IPS-NIHi7 (cell line): ENCODE measurements around the gene GIPR.
"Not testable (repeated sequence)": the region's sequence is repeated elsewhere in the genome, so short reads cannot be mapped to it uniquely, and the experiment has no call there.

Experiments used
- DNase-seq: peaks from one replicate; pipeline ENCODE4 v3.0.0; 2012; ENCODE audit warnings: mixed read lengths; ENCODE audit errors: extremely low spot score

The GIPR gene

GRCh38 chr19:45645631-45646344 lies 22.2 kb upstream of the GIPR start:
- peak; percentile 93 for DNase-seq

GRCh38 chr19:45646345-45646698 lies 21.7 kb upstream of the GIPR start:
- DNase-seq = no peak

GRCh38 chr19:45650722-45651121 lies 17.3 kb upstream of the GIPR start:
- DNase-seq = no peak

GRCh38 chr19:45653634-45654033 lies 14.4 kb upstream of the GIPR start:
- no peak for DNase-seq

GRCh38 chr19:45655073-45655472 lies 12.9 kb upstream of the GIPR start:
- DNase-seq = no peak

- DNase-seq = no peak
Observed at GRCh38 chr19:45657520-45658167, 10.4 kb upstream of the GIPR start.

- DNase-seq = no peak
Observed at GRCh38 chr19:45659096-45659729, 8.8 kb upstream of the GIPR start.

GRCh38 chr19:45660636-45661035 lies 7.4 kb upstream of the GIPR start:
- no peak for DNase-seq

GRCh38 chr19:45663800-45664199 lies 4.2 kb upstream of the GIPR start:
- no peak for DNase-seq

GRCh38 chr19:45664575-45664974 lies 3.4 kb upstream of the GIPR start:
- DNase-seq = no peak

- DNase-seq = no peak
Observed at GRCh38 chr19:45668342-45668871, 386 bp downstream of the GIPR start.

- peak; percentile 98 for DNase-seq
Observed at GRCh38 chr19:45670670-45671453, 2.8 kb downstream of the GIPR start.

- DNase-seq = no peak
Observed at GRCh38 chr19:45674946-45675345, 6.9 kb downstream of the GIPR start.

- peak; percentile 52 for DNase-seq
Observed at GRCh38 chr19:45676851-45677263, 8.8 kb downstream of the GIPR start.

GRCh38 chr19:45677351-45678230 lies 9.6 kb downstream of the GIPR start:
- peak; percentile 95 for DNase-seq

GRCh38 chr19:45681391-45682015 lies 13.5 kb downstream of the GIPR start:
- DNase-seq = peak; percentile 80

- no peak for DNase-seq
Observed at GRCh38 chr19:45682117-45682516, 14.1 kb downstream of the GIPR start.

- no peak for DNase-seq
Observed at GRCh38 chr19:45682908-45683307, 14.9 kb downstream of the GIPR start.

- DNase-seq = not testable (repeated sequence)
Observed at GRCh38 chr19:45685045-45685444, 17.0 kb downstream of the GIPR start.

- DNase-seq = no peak
Observed at GRCh38 chr19:45687599-45687998, 19.6 kb downstream of the GIPR start.
